ENCODE measurements around the gene CD300A.

CD300A gene

GRCh38 chr17:74525465-74525725 lies 59.0 kb downstream of the CD300A start:
- H3K27me3 ChIP-seq (replicated peaks; ENCODE audit: control insufficient read depth, insufficient read depth, low read length) = peaks cover 3% of the 10 kb centered on the region
- no peaks in the 10 kb centered on the region for H3K36me3 ChIP-seq (ENCODE audit: control insufficient read depth, insufficient read depth, low read length)
- TF ChIP-seq CTCF (IDR thresholded peaks at IDR 0.05; ENCODE audit: insufficient read depth, low read length, poor library complexity, severe bottlenecking) = no peak
- H3K4me3 ChIP-seq (replicated peaks; ENCODE audit: low read depth, low read length) = no peak overlapping the region
- no peak for DNase-seq (ENCODE audit: extremely low read depth, insufficient read length)

- no peak for TF ChIP-seq CTCF (IDR thresholded peaks at IDR 0.05; ENCODE audit: insufficient read depth, low read length, poor library complexity, severe bottlenecking)
- H3K27me3 ChIP-seq (replicated peaks; ENCODE audit: control insufficient read depth, insufficient read depth, low read length) = peaks cover 3% of the 10 kb centered on the region
- H3K36me3 ChIP-seq (ENCODE audit: control insufficient read depth, insufficient read depth, low read length) = no peaks in the 10 kb centered on the region
- H3K4me3 ChIP-seq (replicated peaks; ENCODE audit: low read depth, low read length) = no peak overlapping the region
- no peak for DNase-seq (ENCODE audit: extremely low read depth, insufficient read length)
These were observed 59.4 kb downstream of the CD300A start for GRCh38 chr17:74525781-74526288.

GRCh38 chr17:74526681-74527080 lies 60.2 kb downstream of the CD300A start:
- peaks cover 3% of the 10 kb centered on the region for H3K27me3 ChIP-seq (replicated peaks; ENCODE audit: control insufficient read depth, insufficient read depth, low read length)
- DNase-seq (ENCODE audit: extremely low read depth, insufficient read length) = no peak
- H3K36me3 ChIP-seq (ENCODE audit: control insufficient read depth, insufficient read depth, low read length) = no peaks in the 10 kb centered on the region
- no peak for TF ChIP-seq CTCF (IDR thresholded peaks at IDR 0.05; ENCODE audit: insufficient read depth, low read length, poor library complexity, severe bottlenecking)
- no peak overlapping the region for H3K4me3 ChIP-seq (replicated peaks; ENCODE audit: low read depth, low read length)

GRCh38 chr17:74527081-74527480 lies 60.6 kb downstream of the CD300A start:
- no peaks in the 10 kb centered on the region for H3K36me3 ChIP-seq (ENCODE audit: control insufficient read depth, insufficient read depth, low read length)
- no peak overlapping the region for H3K4me3 ChIP-seq (replicated peaks; ENCODE audit: low read depth, low read length)
- H3K27me3 ChIP-seq (replicated peaks; ENCODE audit: control insufficient read depth, insufficient read depth, low read length) = peaks cover 3% of the 10 kb centered on the region
- no peak for DNase-seq (ENCODE audit: extremely low read depth, insufficient read length)
- no peak for TF ChIP-seq CTCF (IDR thresholded peaks at IDR 0.05; ENCODE audit: insufficient read depth, low read length, poor library complexity, severe bottlenecking)

- Histone ChIP-seq H3K27me3 (replicated peaks; ENCODE audit: control insufficient read depth, insufficient read depth, low read length) (peaks cover 1% of the 10 kb centered on the region; the same call in 1 of the 2 replicates), H3K4me3 (replicated peaks; ENCODE audit: low read depth, low read length) (no peak overlapping the region), H3K36me3 (ENCODE audit: control insufficient read depth, insufficient read depth, low read length) (no peaks in the 10 kb centered on the region)
- no peak for TF ChIP-seq CTCF (IDR thresholded peaks at IDR 0.05; ENCODE audit: insufficient read depth, low read length, poor library complexity, severe bottlenecking)
- DNase-seq (ENCODE audit: extremely low read depth, insufficient read length) = no peak
These were observed 61.3 kb downstream of the CD300A start for GRCh38 chr17:74527756-74528155.

- Histone ChIP-seq H3K36me3 (ENCODE audit: control insufficient read depth, insufficient read depth, low read length) (no peaks in the 10 kb centered on the region), H3K4me3 (replicated peaks; ENCODE audit: low read depth, low read length) (no peak overlapping the region), H3K27me3 (replicated peaks; ENCODE audit: control insufficient read depth, insufficient read depth, low read length) (no peaks in the 10 kb centered on the region)
- TF ChIP-seq CTCF (IDR thresholded peaks at IDR 0.05; ENCODE audit: insufficient read depth, low read length, poor library complexity, severe bottlenecking) = no peak
- DNase-seq (ENCODE audit: extremely low read depth, insufficient read length) = peak; percentile 46
These were observed 62.2 kb downstream of the CD300A start for GRCh38 chr17:74528491-74529199.
